Measurements from ENCODE around the gene VRK1.

- TF ChIP-seq EZH2phosphoT487 (conservative IDR thresholded peaks at IDR 0.05; ENCODE audit: low read length), result no peak
- TF ChIP-seq CTCF (IDR thresholded peaks at IDR 0.05; ENCODE audit: insufficient read depth, low read length, poor library complexity, severe bottlenecking), result no peak
These were observed 107.0 kb downstream of the VRK1 start for GRCh38 chr14:96904201-96904600.
